BJ (cell line): ENCODE results near the gene KRTAP9-1. TPM values are rescaled to one million over a fixed set of nuclear protein-coding genes. Genes with fewer than 3 reads are reported as not detected.

ENCODE experiments used
- CTCF ChIA-PET: fragments of 350-600 bp; formaldehyde crosslinking; extraction: SDS; loops from one replicate; lab custom pipeline; 2021; ENCODE audit warnings: antibody characterized with exemption, inconsistent platforms; lab: Yijun Ruan, JAX
- POLR2A ChIA-PET: fragments of 300-600 bp; sonication (Branson Sonifier 250); formaldehyde crosslinking; extraction: SDS; loops from one replicate; lab custom pipeline; 2021; ENCODE audit warnings: antibody characterized with exemption; lab: Charles Lee
- DNase-seq: peaks from one replicate; pipeline ENCODE4 v3.0.0-alpha.2; 2011; ENCODE audit warnings: low read depth
- H3K27me3 ChIP-seq: 2 replicates; pipeline ENCODE4 v1.6.0; 2011; ENCODE audit warnings: low read length; ENCODE audit not compliant: control insufficient read depth, insufficient read depth
- H3K36me3 ChIP-seq: 2 replicates; pipeline ENCODE4 v1.5.1; 2011; ENCODE audit warnings: low read length; ENCODE audit not compliant: control insufficient read depth, insufficient read depth
- H3K4me3 ChIP-seq: 2 replicates; pipeline ENCODE4 v1.5.1; 2011; ENCODE audit warnings: low read depth, mild to moderate bottlenecking, control low read depth, low read length
- CTCF ChIP-seq: IDR thresholded peaks from 2 replicates; pipeline ENCODE4 v1.5.1; 2011; ENCODE audit warnings: low read depth, mild to moderate bottlenecking, control low read depth, inconsistent platforms, low read length, moderate library complexity; ENCODE audit not compliant: insufficient read depth
- polyA plus RNA-seq: library from polyadenylated mRNA; depleted of rRNA; stranded (reverse); fragments of >200 nt; gene quantifications from 2 replicates; pipeline ENCODE4 v1.2.3, GENCODE V29; 2011

Gene KRTAP9-1
- polyA plus RNA-seq, 1 experiment, result not detected

- CTCF ChIA-PET, result no interaction called here
- POLR2A ChIA-PET, result no interaction called here
- DNase-seq, result no peak
- no peaks in the 10 kb centered on the region for H3K36me3 ChIP-seq
- no peak within 1 kb of the TSS for H3K4me3 ChIP-seq
- TF ChIP-seq CTCF, result no peak
- H3K27me3 ChIP-seq, result no peaks in the 10 kb centered on the region
Observed at GRCh38 chr17:41160648-41161047, 29.0 kb upstream of the KRTAP9-1 start, which contains the start of gene KRTAP4-4. Gene KRTAP4-4, minus strand, starts transcription at chr17:41160748. Its CDS starts 57 bp downstream, at chr17:41160691.

GRCh38 chr17:41163828-41164227 lies 25.9 kb upstream of the KRTAP9-1 start:
- ChIA-PET POLR2A (no interaction called here), CTCF (no interaction called here)
- DNase-seq, result no peak
- Histone ChIP-seq H3K4me3 (no peak overlapping the region), H3K27me3 (no peaks in the 10 kb centered on the region), H3K36me3 (no peaks in the 10 kb centered on the region)
- TF ChIP-seq CTCF, result no peak

GRCh38 chr17:41167561-41167960 lies 22.1 kb upstream of the KRTAP9-1 start:
- no peak for TF ChIP-seq CTCF
- POLR2A ChIA-PET, result no interaction called here
- Histone ChIP-seq H3K36me3 (no peaks in the 10 kb centered on the region), H3K27me3 (no peaks in the 10 kb centered on the region), H3K4me3 (no peak overlapping the region)
- DNase-seq, result no peak
- CTCF ChIA-PET, result no interaction called here

GRCh38 chr17:41168121-41168520 lies 21.6 kb upstream of the KRTAP9-1 start, which contains the start of gene KRTAP4-3:
Gene KRTAP4-3, minus strand, starts transcription at chr17:41168221. Its CDS starts 49 bp downstream, at chr17:41168172.
- Histone ChIP-seq H3K27me3 (no peaks in the 10 kb centered on the region), H3K36me3 (no peaks in the 10 kb centered on the region), H3K4me3 (no peak within 1 kb of the TSS)
- TF ChIP-seq CTCF, result no peak
- no peak for DNase-seq
- ChIA-PET CTCF (no interaction called here), POLR2A (no interaction called here)

GRCh38 chr17:41171886-41172285 lies 17.8 kb upstream of the KRTAP9-1 start:
- Histone ChIP-seq H3K27me3 (no peaks in the 10 kb centered on the region), H3K36me3 (no peaks in the 10 kb centered on the region), H3K4me3 (no peak overlapping the region)
- ChIA-PET POLR2A (interaction anchor here (0.6 kb wide), 1 partner anchor 124 kb away, joined by 3 read pairs; no protein-coding TSS in a partner anchor), CTCF (interaction anchor here (0.6 to 1.4 kb wide), 2 partner anchors 144 to 377 kb away, joined by 4 read pairs; no protein-coding TSS in a partner anchor)
- DNase-seq, result no peak
- no peak for TF ChIP-seq CTCF
